ENCODE data around the gene RBM4B.

GRCh38 chr11:66676931-66677598, 622 bp downstream of the RBM4B start:
- TF ChIP-seq CTCF (conservative IDR thresholded peaks at IDR 0.05) (no peak), ZFX (IDR thresholded peaks at IDR 0.05) (no peak)
